OCI-LY7 (cell line): Measurements from ENCODE around the gene SYT2. TPM values are rescaled to one million over a fixed set of nuclear protein-coding genes. Genes with fewer than 3 reads are reported as not detected.

Experiments
- BruUV-seq: library from RNA; stranded (reverse); fragments of 400-500 nt; replicated peaks from 2 replicates; lab custom pipeline; 2021; lab: Mats Ljungman, UMichigan
- CTCF ChIA-PET: fragments of 300-600 bp; sonication (Branson Sonifier 250); formaldehyde crosslinking; loops from one replicate; lab custom pipeline; 2022; ENCODE audit warnings: antibody characterized with exemption; ENCODE audit not compliant: unreplicated experiment; lab: Charles Lee
- POLR2A ChIA-PET: fragments of 300-600 bp; sonication (Branson Sonifier 250); formaldehyde crosslinking; loops from one replicate; lab custom pipeline; 2022; ENCODE audit warnings: antibody characterized with exemption; lab: Charles Lee
- DNase-seq: peaks from one replicate; pipeline ENCODE4 v3.0.0-alpha.2; 2015; ENCODE audit warnings: low spot score
- H2AFZ ChIP-seq: fragments of 200-600 bp; sonication (generic), shearing (Covaris generic); 2 replicates; pipeline ENCODE4 v1.6.1; 2014; ENCODE audit warnings: mild to moderate bottlenecking, antibody characterized with exemption, low read length, moderate library complexity
- H3K27ac ChIP-seq: fragments of 200-600 bp; sonication (generic); 2 replicates; pipeline ENCODE4 v1.5.1; 2014; ENCODE audit warnings: mixed run types, low read depth, mild to moderate bottlenecking, moderate library complexity, low read length, inconsistent platforms; ENCODE audit not compliant: poor library complexity, severe bottlenecking
- H3K36me3 ChIP-seq: fragments of 200-600 bp; sonication (generic); 2 replicates; pipeline ENCODE4 v1.6.1; 2014; ENCODE audit warnings: mild to moderate bottlenecking, antibody characterized with exemption, low read length, moderate library complexity, mixed read lengths; ENCODE audit not compliant: insufficient read depth
- H3K4me1 ChIP-seq: fragments of 200-600 bp; sonication (generic); 2 replicates; pipeline ENCODE4 v1.5.1; 2014; ENCODE audit warnings: mild to moderate bottlenecking, low read length; ENCODE audit not compliant: insufficient read depth, poor library complexity, severe bottlenecking
- H3K4me2 ChIP-seq: fragments of 200-600 bp; sonication (generic); 2 replicates; pipeline ENCODE4 v1.6.1; 2014; ENCODE audit warnings: mild to moderate bottlenecking, low read length
- H3K4me3 ChIP-seq: fragments of 200-600 bp; sonication (generic); 2 replicates; pipeline ENCODE4 v1.5.1; 2014; ENCODE audit warnings: mild to moderate bottlenecking, low read depth, low read length; ENCODE audit not compliant: poor library complexity, severe bottlenecking
- H3K79me2 ChIP-seq: fragments of 200-600 bp; sonication (generic); 2 replicates; pipeline ENCODE4 v1.6.1; 2016; ENCODE audit warnings: low read depth, mild to moderate bottlenecking, low read length, moderate library complexity, mixed read lengths; ENCODE audit not compliant: insufficient read depth
- H3K9me2 ChIP-seq: fragments of 200-600 bp; sonication (generic); 2 replicates; pipeline ENCODE4 v1.6.1; 2016; ENCODE audit warnings: mild to moderate bottlenecking, low read length, mixed read lengths; ENCODE audit not compliant: insufficient read depth
- H3K9me3 ChIP-seq: fragments of 200-600 bp; sonication (generic); 2 replicates; pipeline ENCODE4 v1.6.1; 2014; ENCODE audit warnings: mild to moderate bottlenecking, mixed run types, low read length, mixed read lengths
- H4K20me1 ChIP-seq: fragments of 200-600 bp; sonication (generic); 2 replicates; pipeline ENCODE4 v1.6.1; 2014; ENCODE audit warnings: mild to moderate bottlenecking, antibody characterized with exemption, low read length, moderate library complexity, mixed read lengths; ENCODE audit not compliant: insufficient read depth
- CTCF ChIP-seq: fragments of 200-600 bp; sonication (generic); conservative IDR thresholded peaks from 2 replicates; pipeline ENCODE4 v1.5.1; 2014; ENCODE audit warnings: mild to moderate bottlenecking, antibody characterized with exemption, low read length, moderate library complexity, mixed read lengths
- EZH2phosphoT487 ChIP-seq: fragments of 200-600 bp; sonication (generic); IDR thresholded peaks from 2 replicates; pipeline ENCODE4 v1.6.1; 2018; ENCODE audit warnings: low read depth, borderline replicate concordance, mild to moderate bottlenecking, mixed run types, antibody characterized with exemption, low read length, moderate library complexity, mixed read lengths
- intact Hi-C: fragments of 100-400 bp; cut with micrococcal nuclease; formaldehyde crosslinking; loops from one replicate; pipeline ENCODE4 v1.10.0; 2022; ENCODE audit not compliant: unreplicated experiment
- total RNA-seq, 2 experiments: library from RNA; depleted of rRNA in 1 of 2; stranded (reverse); fragments of >200 nt in 1 of 2; shearing (Covaris generic) in 1 of 2; gene quantifications; 2 replicates each; pipeline ENCODE4 v1.2.3, GENCODE V29; 2014 to 2022

The SYT2 gene
- total RNA-seq, 2 experiments from 2014 or later: not detected

- Histone ChIP-seq H3K27ac (no peak overlapping the region), H3K4me2 (no peak overlapping the region)
- POLR2A ChIA-PET: no interaction called here
These were observed 56.2 kb downstream of the SYT2 start for GRCh38 chr1:202654079-202654478.

DNA sequence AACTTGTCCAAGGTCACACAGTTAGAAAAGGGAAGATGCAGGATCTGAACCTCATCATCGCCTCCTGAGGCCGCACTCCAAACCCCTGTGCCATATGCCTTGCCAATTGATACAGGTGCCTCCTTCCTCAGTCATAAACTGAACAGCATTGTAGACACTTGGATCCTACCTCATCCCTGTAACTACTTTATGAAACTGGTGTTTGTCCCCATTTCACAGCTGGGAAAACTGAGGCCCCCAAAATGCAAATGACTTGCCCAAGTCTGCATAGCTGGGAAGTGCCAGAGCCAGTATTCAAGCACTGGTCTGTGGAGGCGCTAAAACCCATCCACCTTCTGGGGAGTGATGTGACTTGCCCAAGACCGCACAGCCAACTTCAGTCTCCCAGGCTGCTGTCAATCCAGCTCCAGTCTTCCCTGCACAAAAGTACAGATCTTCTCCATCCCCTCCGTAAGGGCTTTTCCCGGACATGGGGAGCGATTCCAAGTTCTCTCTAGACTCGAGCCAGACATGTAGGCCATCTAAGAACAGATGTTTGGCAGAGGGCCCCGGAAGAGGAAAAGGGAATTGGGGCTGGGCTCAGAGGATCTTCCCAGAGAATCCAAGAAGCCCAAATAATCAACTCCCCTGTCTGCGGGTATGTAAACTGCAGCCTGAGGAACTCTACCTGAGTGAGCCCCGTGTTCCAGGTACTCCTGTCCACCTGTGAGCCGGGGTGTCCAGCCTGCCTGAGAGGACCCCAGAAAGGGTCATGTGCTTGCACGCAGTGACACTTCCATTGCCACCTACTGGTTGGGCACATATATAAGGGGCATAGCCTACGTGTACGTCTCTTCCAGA, 60.5 kb downstream of the SYT2 start:
- CTCF ChIA-PET: no interaction called here
- no peaks in the 10 kb centered on the region for H3K79me2 ChIP-seq
- no peak overlapping the region for H3K4me2 ChIP-seq
- TF ChIP-seq CTCF (no peak), EZH2phosphoT487 (no peak)
- H3K9me3 ChIP-seq: no peaks in the 10 kb centered on the region
- no peaks in the 10 kb centered on the region for H3K36me3 ChIP-seq
- no peak for DNase-seq
- H3K4me1 ChIP-seq: no peaks in the 10 kb centered on the region
- H3K27ac ChIP-seq: no peak overlapping the region
- intact Hi-C loops: no loop called here
- POLR2A ChIA-PET: no interaction called here
- H4K20me1 ChIP-seq: no peaks in the 10 kb centered on the region
- no TSS peak for BruUV-seq
- H2AFZ ChIP-seq: no peak overlapping the region
- H3K4me3 ChIP-seq: no peak overlapping the region
- H3K9me2 ChIP-seq: no peaks in the 10 kb centered on the region

More at GRCh38 chr1:202654079-202654478, 56.2 kb downstream of the SYT2 start:
- Histone ChIP-seq H3K36me3 (no peaks in the 10 kb centered on the region), H3K9me2 (no peaks in the 10 kb centered on the region), H2AFZ (no peak overlapping the region), H3K4me3 (no peak overlapping the region), H3K9me3 (no peaks in the 10 kb centered on the region), H3K79me2 (no peaks in the 10 kb centered on the region), H3K4me1 (no peaks in the 10 kb centered on the region), H4K20me1 (no peaks in the 10 kb centered on the region)
- intact Hi-C loops: no loop called here
- no peak for TF ChIP-seq EZH2phosphoT487
- TF ChIP-seq CTCF: no peak
- CTCF ChIA-PET: no interaction called here
- BruUV-seq: no TSS peak
- DNase-seq: no peak
